HepG2 (cell line): Measurements from ENCODE around the gene TCF3. TPM values are rescaled to one million over a fixed set of nuclear protein-coding genes. Genes with fewer than 3 reads are reported as not detected.
A peak's percentile ranks its signal among the peaks of the same experiment; 100 is the strongest.

Experiments used
- AGO1 ChIP-seq: fragments of 200-400 bp; formaldehyde crosslinking; IDR thresholded peaks from 2 replicates; pipeline ENCODE4 v1.6.1; 2017; ENCODE audit warnings: mild to moderate bottlenecking, low read depth, low read length, moderate library complexity; ENCODE audit not compliant: poor library complexity, severe bottlenecking
- BORCS8-MEF2B ChIP-seq: sonication (generic); formaldehyde crosslinking; IDR thresholded peaks from 2 replicates; pipeline ENCODE4 v1.8.0; 2022; ENCODE audit warnings: mild to moderate bottlenecking, missing genetic modification reagents
- CREM ChIP-seq, 2 experiments: sonication (generic) in 1 of 2; formaldehyde crosslinking in 1 of 2; IDR thresholded peaks; 2 replicates each; pipeline versions ENCODE4 v1.4.0 to v1.6.1; 2016 to 2020; ENCODE audit warnings: antibody characterized with exemption in 1 of 2, mild to moderate bottlenecking in 1 of 2, missing genetic modification reagents in 1 of 2
- DRAP1 ChIP-seq: IDR thresholded peaks from 2 replicates; pipeline ENCODE4 v1.6.1; 2016; ENCODE audit warnings: missing genetic modification reagents, missing compliant biosample characterization
- ETV5 ChIP-seq: IDR thresholded peaks from 2 replicates; pipeline ENCODE4 v1.6.1; 2018; ENCODE audit warnings: missing biosample characterization, missing genetic modification reagents, inconsistent platforms, borderline replicate concordance
- FLYWCH1 ChIP-seq: sonication (generic); formaldehyde crosslinking; IDR thresholded peaks from 2 replicates; pipeline ENCODE4 v1.8.1; 2023; ENCODE audit warnings: mild to moderate bottlenecking, missing genetic modification reagents
- FOSL2 ChIP-seq: sonication (generic); formaldehyde crosslinking; IDR thresholded peaks from 2 replicates; pipeline ENCODE4 v1.4.0; 2020; ENCODE audit warnings: missing genetic modification reagents
- ISL2 ChIP-seq: sonication (generic); formaldehyde crosslinking; IDR thresholded peaks from 2 replicates; pipeline ENCODE4 v1.5.0; 2020; ENCODE audit warnings: missing genetic modification reagents
- MTF1 ChIP-seq: sonication (generic); formaldehyde crosslinking; IDR thresholded peaks from 2 replicates; pipeline ENCODE4 v1.5.0; 2020; ENCODE audit warnings: missing genetic modification reagents
- NPAS2 ChIP-seq: sonication (generic); formaldehyde crosslinking; IDR thresholded peaks from 2 replicates; pipeline ENCODE4 v1.8.0; 2022; ENCODE audit warnings: mild to moderate bottlenecking, missing genetic modification reagents, borderline replicate concordance
- RARG ChIP-seq: sonication (generic); formaldehyde crosslinking; IDR thresholded peaks from 2 replicates; pipeline ENCODE4 v1.4.0; 2020; ENCODE audit warnings: low read depth, mild to moderate bottlenecking, missing genetic modification reagents
- RBFOX2 ChIP-seq: fragments of 200-400 bp; formaldehyde crosslinking; IDR thresholded peaks from 2 replicates; pipeline ENCODE4 v1.6.1; 2017; ENCODE audit warnings: low read depth, mild to moderate bottlenecking, low read length
- SMAD1 ChIP-seq: sonication (generic); formaldehyde crosslinking; IDR thresholded peaks from 2 replicates; pipeline ENCODE4 v1.4.0; 2020; ENCODE audit warnings: missing genetic modification reagents, low read depth, mild to moderate bottlenecking, borderline replicate concordance
- SMAD3 ChIP-seq: sonication (generic); formaldehyde crosslinking; IDR thresholded peaks from 2 replicates; pipeline ENCODE4 v1.4.0; 2020; ENCODE audit warnings: missing genetic modification reagents
- SMARCE1 ChIP-seq: fragments of 450-650 bp; IDR thresholded peaks from 2 replicates; pipeline ENCODE4 v1.6.1; 2017; ENCODE audit warnings: borderline replicate concordance
- SNAPC4 ChIP-seq: sonication (generic); formaldehyde crosslinking; IDR thresholded peaks from 2 replicates; pipeline ENCODE4 v1.4.0; 2020; ENCODE audit warnings: mild to moderate bottlenecking, missing genetic modification reagents
- SRF ChIP-seq: IDR thresholded peaks from 2 replicates; pipeline ENCODE4 v1.6.1; 2011; ENCODE audit warnings: mild to moderate bottlenecking, low read depth, low read length, moderate library complexity
- SUZ12 ChIP-seq: fragments of 150-350 bp; IDR thresholded peaks from 2 replicates; pipeline ENCODE4 v1.6.1; 2014; ENCODE audit warnings: low read depth, low read length
- ZBTB3 ChIP-seq: sonication (generic); formaldehyde crosslinking; IDR thresholded peaks from 2 replicates; pipeline ENCODE4 v1.4.0; 2020; ENCODE audit warnings: low read depth, mild to moderate bottlenecking, moderate library complexity, missing genetic modification reagents, borderline replicate concordance
- ZBTB43 ChIP-seq: sonication (generic); formaldehyde crosslinking; conservative IDR thresholded peaks from 2 replicates; pipeline ENCODE4 v1.4.0; 2020; ENCODE audit warnings: missing genetic modification reagents
- ZNF224 ChIP-seq: sonication (generic); formaldehyde crosslinking; IDR thresholded peaks from 2 replicates; pipeline ENCODE4 v1.5.0; 2020; ENCODE audit warnings: mild to moderate bottlenecking, missing genetic modification reagents
- ZNF30 ChIP-seq: sonication (generic); formaldehyde crosslinking; IDR thresholded peaks from 2 replicates; pipeline ENCODE4 v1.5.0; 2020; ENCODE audit warnings: mild to moderate bottlenecking, missing genetic modification reagents
- ZNF446 ChIP-seq: sonication (generic); formaldehyde crosslinking; IDR thresholded peaks from 2 replicates; pipeline ENCODE4 v1.5.0; 2020; ENCODE audit warnings: mild to moderate bottlenecking, missing genetic modification reagents
- ZNF720 ChIP-seq: sonication (generic); formaldehyde crosslinking; IDR thresholded peaks from 2 replicates; pipeline ENCODE4 v1.4.0; 2020; ENCODE audit warnings: missing genetic modification reagents
- ZSCAN31 ChIP-seq: sonication (generic); formaldehyde crosslinking; IDR thresholded peaks from 2 replicates; pipeline ENCODE4 v1.5.0; 2020; ENCODE audit warnings: low read depth, mild to moderate bottlenecking, missing genetic modification reagents
- polyA plus RNA-seq, 8 experiments: library from polyadenylated mRNA; depleted of rRNA in 3 of 8; stranded (reverse) in 7 of 8; unstranded in 1 of 8; fragments of >200 nt; fragmentation: Illumina TruSeq in 4 of 8; extraction: Trizol in 4 of 8; gene quantifications; 2 replicates each; pipeline versions ENCODE4 v1.2.1 to v1.2.3, GENCODE V29; 2011 to 2016; ENCODE audit warnings: low read depth in 4 of 8, missing spikeins in 1 of 8, mixed read lengths in 1 of 8; ENCODE audit not compliant: insufficient read depth in 1 of 8
- total RNA-seq, 5 experiments: library from RNA; depleted of rRNA; stranded (reverse); fragments of >200 nt; fragmentation: Illumina TruSeq; extraction: Trizol; gene quantifications; 2 replicates each; pipeline ENCODE4 v1.2.3, GENCODE V29; 2016; ENCODE audit warnings: low read depth in 1 of 5

Gene TCF3
- total and polyA plus RNA-seq, 2 of the 13 experiments (the other 11 are each of a cell fraction or from before 2014, with no cell fraction given), result 51.4 to 53.2 TPM

- TF ChIP-seq ZNF224 (CRISPR knock-in tag), result no peak
- TF ChIP-seq FLYWCH1 (CRISPR knock-in tag), result no peak
- TF ChIP-seq ZNF30 (CRISPR knock-in tag), result no peak
- peak; percentile 44 for TF ChIP-seq DRAP1 (CRISPR knock-in tag)
- TF ChIP-seq ETV5 (CRISPR knock-in tag), result no peak
- no peak for TF ChIP-seq RARG (CRISPR knock-in tag)
- TF ChIP-seq CREM (IDR thresholded peaks at IDR 0.05), result peak; percentile 95
- peak; percentile 74 for TF ChIP-seq CREM (CRISPR knock-in tag; IDR thresholded peaks at IDR 0.05)
- no peak for TF ChIP-seq SRF
- TF ChIP-seq ZNF446, result no peak
- no peak for TF ChIP-seq SMAD3
- TF ChIP-seq MTF1, result 0 out of 2 replicates have a peak, but pooled peaks have one; percentile 35
- peak; percentile 24; the same call in 1 of the 2 replicates for TF ChIP-seq ZBTB43
- TF ChIP-seq FOSL2 (CRISPR knock-in tag), result 0 out of 2 replicates have a peak, but pooled peaks have one; percentile 48
- peak; percentile 60 for TF ChIP-seq AGO1
- TF ChIP-seq ZNF720 (CRISPR knock-in tag), result 0 out of 2 replicates have a peak, but pooled peaks have one; percentile 34
- peak; percentile 76 for TF ChIP-seq ISL2 (CRISPR knock-in tag)
- no peak for TF ChIP-seq ZBTB3 (CRISPR knock-in tag)
- no peak for TF ChIP-seq ZSCAN31 (CRISPR knock-in tag)
- no peak for TF ChIP-seq BORCS8-MEF2B (CRISPR knock-in tag)
- no peak for TF ChIP-seq SMARCE1
- TF ChIP-seq SMAD1 (CRISPR knock-in tag), result no peak
- peak; percentile 77 for TF ChIP-seq RBFOX2
- TF ChIP-seq NPAS2 (CRISPR knock-in tag), result no peak
- no peak for TF ChIP-seq SUZ12
- TF ChIP-seq SNAPC4, result no peak
Measured at GRCh38 chr19:1652471-1653299, at the start of gene TCF3 (continued).
